Stimulated activated CD4-positive, alpha-beta T cell treated with anti-CD3 and anti-CD28 coated beads, Interleukin-15, amount 100 ng/mL, for 24 hours (primary cell): ENCODE measurements around the gene ARMH1.
"Not testable (repeated sequence)": the region's sequence is repeated elsewhere in the genome, so short reads cannot be mapped to it uniquely, and the experiment has no call there.

Experiments
- DNase-seq: peaks from one replicate; pipeline ENCODE4 v3.0.0-alpha.2; 2020

The ARMH1 gene

DNA sequence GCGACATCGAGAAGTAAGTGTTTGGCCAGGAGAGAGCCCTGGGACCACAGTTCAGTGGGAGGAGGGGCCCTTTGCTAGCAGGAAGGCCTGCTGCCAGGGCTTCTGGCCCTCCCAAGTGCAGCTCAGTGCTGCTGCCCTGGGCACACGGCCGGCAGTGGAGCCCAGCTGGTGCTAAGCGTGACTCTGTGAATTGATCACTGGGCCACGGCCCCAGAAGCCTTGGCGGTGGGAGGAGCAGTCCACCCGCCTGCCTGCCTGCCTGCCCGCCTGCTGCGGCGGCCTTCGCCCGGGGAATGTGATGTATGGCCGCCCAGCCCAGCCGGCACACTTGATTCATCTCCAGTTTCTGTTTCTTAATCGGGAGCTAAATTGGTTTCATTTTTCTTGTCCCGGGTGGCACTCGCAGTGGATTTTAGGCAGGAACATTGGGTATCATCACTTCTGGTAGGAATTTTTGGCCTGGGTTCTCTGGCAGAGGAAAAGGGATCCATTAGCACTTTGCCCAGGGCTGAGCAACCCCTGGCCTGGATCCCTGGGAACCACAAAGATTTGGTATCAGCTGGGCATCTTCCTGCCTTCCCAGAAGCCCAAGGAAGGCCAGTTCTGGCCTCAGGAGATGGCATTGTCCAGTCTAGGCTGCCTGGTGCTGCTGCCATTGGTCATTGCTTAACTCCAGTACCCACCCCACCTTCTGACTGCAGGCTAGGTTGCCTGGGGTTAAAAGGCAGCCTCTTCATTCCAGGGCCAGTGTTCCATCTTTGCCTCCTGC, 28.9 kb upstream of the ARMH1 start:
- no peak for DNase-seq

DNA sequence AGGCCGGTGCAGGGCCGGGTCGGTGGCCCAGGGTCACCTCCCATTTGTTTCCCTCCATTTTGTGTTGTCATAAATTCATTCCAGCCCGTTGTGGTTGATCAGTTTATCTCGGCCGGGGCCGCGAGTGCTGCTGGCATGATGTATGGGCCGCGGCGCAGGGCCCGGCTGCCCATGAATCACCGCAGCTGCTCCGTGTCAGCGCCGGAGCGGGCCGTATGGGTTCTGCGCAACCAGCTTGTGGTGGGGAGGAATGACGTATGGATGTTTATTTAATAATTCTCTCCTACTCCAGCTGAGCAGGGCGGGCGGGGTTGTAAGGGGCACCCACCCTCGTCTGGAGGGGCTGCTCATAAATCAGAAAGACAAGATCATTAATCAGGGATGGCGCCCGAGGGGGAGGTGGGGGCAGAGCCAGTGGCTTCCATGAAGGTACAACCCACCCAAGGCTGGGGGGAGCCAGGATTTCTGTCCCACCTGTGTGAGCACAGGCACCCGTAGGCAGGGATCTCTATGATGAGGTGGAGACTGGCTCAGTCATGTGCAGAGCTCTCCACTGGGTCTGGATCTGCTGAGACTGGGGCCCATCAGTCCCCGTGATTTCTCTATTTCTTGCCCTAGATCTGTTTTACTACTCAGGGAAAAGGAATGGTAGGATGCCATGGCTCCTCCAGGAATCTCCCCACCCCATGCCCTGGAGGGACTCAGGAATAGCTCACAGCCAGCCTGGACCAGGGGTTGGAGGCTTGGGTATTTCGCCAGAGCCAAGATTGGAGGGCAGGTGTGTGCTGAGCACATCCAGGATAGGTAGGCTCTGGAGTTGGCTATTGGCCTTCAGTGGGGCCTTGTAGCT, 28.0 kb upstream of the ARMH1 start:
- DNase-seq, result no peak

DNA sequence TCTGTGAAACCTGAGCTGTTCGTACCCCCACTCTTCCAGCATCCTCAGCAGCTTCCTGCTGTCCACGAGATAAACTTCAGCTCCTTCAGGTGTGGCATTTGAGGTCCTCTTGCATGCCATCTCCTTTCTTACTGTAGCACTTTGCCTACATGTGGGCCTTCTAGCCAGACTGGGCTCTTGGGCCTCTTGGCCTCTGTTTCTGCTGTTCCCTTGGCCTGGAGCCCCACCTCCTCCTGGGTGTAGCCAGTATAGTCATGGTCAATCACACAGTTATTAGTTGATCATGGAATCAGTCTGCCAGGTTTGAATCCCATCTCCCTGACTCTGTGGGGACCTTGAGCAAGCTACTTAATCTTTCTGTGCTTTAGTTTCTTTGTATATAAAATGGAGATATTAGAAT, 26.6 kb upstream of the ARMH1 start:
- no peak for DNase-seq

DNA sequence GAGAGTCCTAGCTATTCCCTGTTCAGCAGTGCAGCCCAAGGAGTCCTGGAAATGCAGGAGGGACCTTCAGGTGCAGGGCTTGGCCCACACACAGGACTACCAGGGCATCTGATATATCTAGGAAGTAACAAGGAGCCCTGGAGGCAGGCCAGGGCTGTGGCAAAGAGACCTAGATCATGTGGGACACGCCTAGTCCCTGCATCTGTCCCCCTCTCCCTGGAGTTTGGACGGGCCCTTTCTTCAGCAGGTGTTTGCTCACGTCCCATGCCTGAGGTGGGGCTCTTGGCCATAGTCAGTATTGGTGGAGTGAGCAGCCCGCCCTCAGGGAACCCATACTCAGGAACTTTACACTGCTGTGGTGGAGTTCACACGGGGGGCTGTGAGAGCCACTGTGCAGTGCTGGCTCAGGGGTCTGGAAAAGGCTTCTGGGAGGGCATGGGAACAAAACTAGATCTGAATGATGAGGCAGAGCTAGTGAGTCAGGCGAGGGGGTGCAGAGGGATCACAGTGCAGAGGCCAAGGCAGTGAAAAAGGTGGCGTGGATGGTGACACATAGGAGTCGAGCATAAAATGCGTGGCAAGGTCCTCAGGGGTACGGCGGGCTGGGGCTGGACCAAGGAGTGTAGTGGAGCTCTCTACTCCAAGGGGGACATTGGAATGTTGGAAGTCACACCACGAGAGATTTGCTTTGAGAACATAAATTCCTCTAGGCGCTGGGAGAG, 25.8 kb upstream of the ARMH1 start:
- DNase-seq, result no peak

DNA sequence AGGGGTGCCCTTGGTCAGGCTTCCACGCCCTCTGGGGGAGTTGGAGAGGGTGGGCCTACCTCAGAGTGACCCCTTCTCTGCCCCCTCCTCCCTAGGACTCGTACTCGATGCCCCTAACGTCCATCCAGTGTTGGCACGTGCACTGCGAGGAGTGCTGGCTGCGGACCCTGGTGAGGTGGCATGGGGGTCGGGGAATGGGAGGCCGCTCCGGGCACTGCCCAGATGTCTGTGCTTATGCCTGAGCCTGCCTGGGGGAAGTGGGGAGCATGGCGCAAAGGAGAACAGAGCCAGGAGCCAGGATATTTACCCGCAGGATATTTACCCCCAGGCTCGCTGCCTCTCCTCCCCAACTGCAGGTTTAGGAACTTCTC, 24.7 kb upstream of the ARMH1 start:
- no peak for DNase-seq

DNA sequence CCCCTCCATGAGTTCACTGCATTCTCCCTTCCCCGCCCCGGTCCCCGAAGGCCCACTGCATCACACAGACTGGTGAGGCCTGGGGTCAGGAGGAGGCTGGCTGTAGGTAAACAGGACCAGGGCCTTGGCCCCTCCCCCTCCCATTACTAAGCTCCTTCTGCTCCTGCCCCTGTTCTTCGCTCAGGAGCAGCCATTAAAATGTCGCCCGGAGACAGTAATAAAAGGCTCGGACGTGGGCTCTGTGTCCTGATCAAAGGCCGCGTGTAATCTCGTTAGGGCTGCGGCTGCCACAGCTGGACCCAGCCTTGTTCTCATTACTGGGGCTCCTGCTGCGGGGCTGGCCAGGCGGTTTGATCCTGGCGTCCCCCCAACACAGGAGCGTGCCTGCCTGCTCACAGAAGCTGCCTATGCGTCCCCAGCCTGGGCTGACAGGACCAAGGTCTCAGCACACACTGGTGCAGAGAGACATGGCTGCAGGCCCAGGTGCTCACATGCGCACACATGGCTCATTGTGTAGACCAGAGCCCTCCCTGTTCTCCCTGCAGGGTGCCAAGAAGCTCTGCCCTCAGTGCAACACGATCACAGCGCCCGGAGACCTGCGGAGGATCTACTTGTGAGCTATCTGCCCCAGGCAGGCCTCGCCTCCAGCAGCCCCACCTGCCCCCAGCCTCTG, 24.2 kb upstream of the ARMH1 start:
- no peak for DNase-seq

DNA sequence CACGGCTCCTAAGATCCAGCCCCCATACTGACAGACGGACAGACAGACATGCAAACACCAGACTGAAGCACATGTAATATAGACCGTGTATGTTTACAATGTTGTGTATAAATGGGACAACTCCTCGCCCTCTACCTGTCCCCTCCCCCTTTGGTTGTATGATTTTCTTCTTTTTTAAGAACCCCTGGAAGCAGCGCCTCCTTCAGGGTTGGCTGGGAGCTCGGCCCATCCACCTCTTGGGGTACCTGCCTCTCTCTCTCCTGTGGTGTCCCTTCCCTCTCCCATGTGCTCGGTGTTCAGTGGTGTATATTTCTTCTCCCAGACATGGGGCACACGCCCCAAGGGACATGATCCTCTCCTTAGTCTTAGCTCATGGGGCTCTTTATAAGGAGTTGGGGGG, 23.4 kb upstream of the ARMH1 start:
- DNase-seq, result no peak

DNA sequence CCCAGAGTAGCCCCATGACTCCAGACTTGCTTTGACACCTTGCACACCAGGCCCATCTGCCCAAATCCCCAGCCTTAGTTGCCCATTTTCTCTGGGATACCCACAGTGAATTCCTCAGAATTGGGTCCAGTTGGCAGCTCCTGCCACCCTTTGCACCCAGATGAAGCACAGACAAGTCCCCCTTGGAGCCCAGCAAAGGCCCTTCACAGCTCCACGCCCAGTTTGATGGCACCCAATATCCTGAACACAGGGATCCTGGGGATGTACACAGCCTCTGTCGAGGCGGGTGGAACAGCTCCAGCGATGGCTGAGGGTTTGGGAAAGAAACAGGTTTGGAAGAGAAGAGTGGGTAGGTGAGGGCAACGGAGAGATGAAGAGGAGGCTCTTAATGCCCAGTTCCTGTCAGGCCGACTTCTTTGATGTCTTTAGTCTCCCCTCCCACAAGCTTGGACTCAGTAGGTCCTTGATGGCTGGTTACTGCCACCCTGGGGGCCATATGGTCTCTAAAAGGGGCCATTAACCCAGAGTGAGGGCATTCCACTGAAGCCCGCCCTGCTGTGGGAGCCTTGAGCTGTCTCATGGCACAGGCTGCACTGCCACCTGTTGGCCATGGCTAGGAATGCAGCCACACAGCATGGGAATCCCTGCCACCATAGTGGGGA, 21.9 kb upstream of the ARMH1 start:
- DNase-seq, result peak; percentile 84

DNA sequence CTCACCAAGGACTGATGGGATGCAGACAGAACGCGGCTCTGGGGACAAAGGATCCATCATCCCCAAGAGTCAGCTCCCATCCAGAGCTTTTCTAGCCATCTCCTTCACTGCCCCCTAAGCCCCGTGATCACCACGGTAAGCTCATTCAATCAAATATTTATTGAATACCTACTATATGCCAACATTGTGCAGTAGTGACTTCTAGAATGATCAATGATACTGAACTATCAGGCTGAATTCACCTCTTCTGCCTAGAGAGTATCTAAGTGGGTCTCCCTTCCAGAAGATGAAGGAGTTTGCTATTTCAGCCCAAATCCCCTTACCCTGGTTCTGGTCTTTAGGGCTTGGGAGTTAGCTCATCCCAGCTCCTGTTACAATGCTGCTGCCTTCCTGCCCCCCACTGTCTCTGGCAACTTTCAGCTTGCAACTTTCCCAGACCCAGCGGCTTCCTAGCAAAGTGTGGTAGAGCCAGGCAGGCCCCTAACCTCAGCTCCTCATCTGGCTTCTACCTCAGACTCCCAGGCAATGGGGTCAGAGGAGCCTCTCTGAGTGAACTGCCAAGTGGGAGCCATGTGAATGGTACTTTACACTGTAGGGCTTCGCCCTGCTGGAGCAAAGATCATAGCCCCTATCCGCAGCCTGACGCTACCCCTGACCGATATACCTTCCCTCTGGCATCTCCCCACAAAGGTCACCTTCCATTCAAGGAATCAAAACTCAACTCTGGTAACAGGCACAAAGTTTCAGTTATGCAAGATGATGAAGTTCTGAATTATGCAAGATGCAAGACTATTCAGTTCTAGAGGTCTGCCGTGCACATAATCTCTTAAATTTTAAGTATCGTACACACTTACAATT, 21.2 kb upstream of the ARMH1 start:
- DNase-seq, result no peak

DNA sequence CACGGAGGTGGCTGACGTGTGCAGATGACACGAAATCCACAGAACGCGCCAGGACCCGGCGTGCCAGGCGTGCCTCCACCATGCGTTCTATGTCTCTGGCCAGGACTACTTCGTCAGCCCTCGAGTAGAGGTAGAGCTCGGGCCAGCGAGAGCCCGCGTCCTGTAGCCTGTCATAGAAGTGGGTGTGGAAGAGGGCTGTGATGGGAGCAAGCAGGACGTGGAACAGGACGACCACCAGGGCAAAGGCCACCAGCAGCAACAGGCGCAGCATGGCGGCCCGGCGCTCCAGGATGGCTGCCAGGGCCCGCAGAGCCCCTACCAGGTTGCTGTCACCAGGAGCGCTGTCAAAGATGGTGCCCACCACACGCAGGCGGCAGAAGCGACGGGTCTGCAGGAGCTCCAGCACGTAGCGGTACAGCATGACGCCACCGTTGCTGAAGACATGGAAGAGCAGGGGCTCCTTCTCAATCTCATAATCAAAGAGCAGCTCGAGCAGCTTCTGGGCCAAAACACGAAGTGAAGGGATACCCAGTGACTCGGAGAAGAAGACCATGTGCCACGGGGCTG, 19.8 kb upstream of the ARMH1 start:
- DNase-seq, result no peak

DNA sequence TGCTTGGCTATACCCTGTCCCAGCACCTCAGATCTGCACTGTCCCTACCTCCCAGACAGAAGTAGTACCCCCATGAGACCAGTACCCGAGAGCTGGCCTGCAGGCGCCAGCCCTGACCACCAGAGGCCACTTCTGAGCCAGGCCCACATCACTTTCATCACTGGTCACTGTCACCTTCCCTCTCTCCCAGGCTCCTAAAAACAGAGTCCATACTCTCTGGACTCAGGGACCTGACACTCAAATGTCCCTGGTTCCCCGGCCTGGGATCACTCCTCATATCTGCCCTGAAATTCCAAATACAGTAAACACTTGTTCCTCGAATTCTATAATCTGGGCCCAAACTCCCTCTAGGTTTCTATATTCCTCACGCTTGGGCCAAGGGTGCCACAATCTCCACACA, 18.9 kb upstream of the ARMH1 start:
- DNase-seq, result peak; percentile 18

DNA sequence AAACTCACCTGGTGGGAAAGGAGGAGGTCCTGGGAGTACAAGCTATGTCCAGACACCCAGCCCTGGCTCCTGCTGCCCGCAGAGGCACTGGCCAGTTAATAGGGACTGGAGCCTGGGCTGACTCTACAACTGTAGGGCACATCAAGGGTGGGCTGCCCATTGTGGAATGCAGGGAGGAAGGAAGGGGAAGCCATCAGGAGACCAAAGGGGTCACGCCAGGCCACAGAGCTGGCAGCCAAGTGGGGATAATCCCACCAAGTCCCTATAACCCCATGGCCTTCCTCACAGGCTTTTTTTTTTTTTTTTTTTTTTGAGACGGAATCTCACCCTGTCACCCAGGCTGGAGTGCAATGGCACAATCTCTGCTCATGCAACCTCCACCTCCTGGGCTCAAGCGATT, 14.9 kb upstream of the ARMH1 start:
- DNase-seq, result no peak

DNA sequence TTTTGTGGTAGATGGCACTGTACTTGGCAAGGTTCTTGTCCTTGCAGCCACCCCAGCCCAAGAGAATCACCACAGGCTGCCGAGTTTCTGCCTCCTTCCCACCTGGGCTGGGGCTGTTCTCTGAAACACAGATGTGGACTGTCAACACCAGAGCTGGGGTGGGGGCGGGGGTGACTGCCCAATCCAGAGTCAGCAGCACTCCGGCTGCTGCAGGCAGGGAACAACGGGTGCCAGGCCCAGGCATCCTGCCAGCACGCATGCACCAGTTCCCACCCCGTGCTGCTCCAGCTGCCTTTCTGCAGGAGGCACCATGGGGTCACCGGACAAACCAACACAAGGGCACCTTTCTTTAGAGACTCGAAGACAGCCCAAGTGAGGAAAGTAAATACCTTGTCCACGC, 14.3 kb upstream of the ARMH1 start:
- no peak for DNase-seq

DNA sequence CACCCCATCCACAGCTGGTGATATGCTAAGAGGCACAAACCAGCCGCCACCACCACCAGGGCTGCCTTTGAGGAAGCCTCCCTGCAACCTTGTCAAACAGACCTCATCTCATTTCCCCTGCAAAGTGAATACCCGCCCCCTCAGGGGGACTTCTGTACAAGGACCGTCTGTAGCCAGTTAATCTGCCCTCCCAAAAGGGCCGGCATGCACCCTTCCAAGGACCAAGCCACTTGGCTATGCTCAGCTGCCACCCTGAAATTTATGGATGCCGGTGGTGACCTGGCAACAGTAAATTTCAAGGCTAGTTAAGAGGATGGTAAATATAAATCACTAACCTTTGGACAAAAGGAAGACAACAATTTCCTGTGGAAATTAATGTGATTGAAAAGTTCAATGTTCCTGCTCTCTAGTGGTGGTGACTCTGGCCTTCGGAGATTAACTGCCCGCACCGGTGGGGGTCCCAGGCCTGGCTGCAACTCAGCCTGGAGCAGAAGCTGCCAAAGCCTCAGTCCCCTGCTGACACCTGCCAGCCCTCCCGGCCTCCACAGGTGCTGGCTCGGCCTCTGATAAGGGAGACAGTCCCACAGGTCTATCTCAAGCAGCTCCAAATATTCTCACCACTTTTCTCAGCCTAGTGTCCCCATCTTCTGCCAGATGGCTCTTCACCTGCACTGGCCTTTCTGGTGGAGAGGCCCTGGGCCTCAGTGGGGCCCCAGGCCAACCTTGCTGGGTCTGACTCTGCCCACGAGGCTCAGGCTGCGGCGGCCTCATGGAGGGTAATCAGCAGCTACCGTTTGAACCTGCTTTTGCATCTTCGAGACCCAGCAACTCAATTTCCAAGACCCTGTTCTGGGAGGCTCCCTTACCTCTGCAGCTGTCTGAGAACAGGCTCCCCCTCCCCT, 12.5 kb upstream of the ARMH1 start:
- no peak for DNase-seq

DNA sequence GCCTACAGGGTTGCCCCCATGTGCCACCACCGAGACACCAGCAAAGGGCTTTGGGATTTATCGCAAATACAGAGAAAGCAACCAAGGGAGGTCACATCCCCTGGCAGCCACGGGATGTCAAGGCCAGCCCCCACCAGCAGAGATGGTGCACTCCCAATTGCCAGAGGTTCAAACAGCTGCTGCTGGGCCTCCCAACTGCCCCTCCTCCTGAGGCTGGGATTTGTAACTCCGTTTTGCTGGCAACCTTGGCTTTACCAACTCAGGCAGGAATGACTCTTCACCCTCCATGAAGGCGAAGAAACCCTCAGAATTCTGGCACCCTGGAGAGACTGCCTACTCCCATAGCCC, 11.9 kb upstream of the ARMH1 start:
- no peak for DNase-seq

DNA sequence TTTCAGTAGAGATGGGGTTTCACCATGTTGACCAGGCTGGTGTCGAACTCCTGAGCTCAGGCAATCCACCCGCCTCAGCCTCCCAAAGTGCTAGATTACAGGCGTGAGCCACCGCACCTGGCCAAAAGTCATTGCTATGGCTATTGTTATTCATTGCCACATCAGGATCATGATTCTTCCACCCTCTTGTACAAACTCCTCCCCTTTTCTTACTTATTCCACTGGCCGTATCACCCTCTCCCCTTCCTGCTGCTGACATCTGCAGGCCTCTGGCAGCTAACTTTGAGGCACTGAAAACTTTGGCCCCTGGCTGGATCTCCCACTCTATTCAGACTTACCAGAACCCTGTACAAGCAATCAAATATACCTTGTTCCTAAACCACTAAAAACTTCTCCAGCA, 11.1 kb upstream of the ARMH1 start:
- no peak for DNase-seq

DNA sequence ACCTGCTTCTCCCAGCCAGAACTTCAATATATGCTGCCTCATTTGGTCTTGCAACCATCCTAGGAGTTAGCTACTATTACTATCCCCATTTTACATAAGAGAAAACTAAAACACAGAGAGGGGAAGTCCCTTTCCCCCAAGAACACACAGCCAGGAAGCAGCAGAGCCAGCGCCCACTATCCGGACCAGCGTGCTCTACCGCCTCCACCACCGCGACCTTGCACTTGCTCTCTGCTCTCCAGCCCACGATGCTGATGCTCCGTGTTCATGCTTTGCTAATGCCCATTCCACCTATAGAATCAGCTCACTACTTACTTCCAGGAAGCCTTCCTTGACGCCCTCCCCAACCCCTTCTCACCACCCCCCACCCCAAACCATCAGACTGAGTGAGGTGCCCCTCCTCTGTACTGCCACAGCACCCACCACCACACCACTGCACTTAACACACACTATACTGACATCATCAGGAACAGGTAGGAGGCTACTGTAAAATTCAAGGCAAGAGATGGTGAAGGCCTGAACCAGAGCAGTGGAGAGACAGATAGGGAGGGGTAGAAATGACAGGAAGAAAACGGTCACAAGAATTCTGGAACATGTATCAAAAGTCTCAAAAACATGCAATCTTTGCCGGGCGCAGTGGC, 9.7 kb upstream of the ARMH1 start:
- peak; percentile 59 for DNase-seq

DNA sequence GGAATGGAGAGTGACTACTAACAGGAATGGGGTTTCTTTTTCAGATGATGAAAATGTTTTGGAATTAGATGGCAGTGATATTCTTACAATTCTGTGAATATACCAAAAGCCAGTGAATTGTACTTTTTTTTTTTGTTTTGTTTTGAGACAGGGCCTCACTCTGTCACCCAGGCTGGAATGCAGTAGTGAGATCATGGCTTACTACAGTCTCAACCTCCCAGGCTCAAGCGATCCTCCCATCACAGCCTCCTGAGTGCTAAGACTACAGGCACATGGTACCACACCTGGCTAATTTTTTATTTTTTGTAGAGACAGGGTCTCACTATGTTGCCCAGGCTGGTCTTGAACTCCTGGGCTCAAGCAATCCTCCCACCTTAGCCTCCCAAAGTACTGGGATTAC, 7.8 kb upstream of the ARMH1 start:
- DNase-seq, result not testable (repeated sequence)

DNA sequence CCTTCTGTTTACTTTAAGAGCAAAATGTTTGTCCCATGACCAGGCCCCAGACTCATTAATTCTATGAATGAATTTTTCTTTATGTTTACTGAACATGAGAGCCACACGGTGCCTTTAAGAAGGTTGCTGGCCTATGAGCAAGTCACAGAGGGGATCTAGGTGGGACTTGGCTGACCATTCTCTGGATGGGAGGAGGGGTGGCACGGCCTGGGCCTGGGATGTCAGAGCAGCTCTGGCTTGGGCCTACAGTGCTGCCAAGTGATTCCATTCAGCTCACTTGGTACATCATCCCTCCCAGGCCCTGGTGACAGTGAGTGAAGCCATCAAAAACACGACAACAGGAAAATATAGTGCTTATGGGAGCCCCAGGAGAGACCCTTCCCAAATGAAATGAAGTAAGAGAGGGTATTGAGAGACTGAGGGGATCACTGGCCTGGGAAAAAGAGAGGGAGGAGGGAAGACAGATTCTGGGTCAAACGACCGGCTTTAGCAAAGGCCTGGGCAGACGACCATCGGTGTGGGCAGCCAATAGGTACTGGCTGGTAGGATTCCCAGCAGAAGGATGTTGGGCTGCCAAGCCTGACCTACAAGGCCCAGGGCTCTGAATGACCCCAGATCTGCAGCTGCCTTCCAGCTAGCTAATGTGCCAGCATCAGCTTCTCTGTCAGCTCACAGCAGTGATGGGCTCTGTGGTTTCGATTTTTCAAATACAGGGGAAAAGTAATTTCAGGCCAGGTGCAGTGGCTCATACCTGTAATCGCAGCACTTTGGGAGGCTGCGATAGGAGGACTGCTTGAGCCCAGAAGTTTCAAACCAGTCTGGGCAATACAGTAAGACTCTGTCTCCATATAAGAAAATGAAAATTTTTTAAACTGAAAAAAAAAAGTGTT, 3.5 kb upstream of the ARMH1 start:
- no peak for DNase-seq
